GM18858 (cell line): ENCODE measurements around the gene TADA2B.
A peak's percentile ranks its signal among the peaks of the same experiment; 100 is the strongest.

ENCODE experiments used
- ATAC-seq: cut with Tn5 transposase; IDR thresholded peaks from one replicate; pipeline ENCODE4 v1.9.1; 2021; ENCODE audit not compliant: unreplicated experiment

Gene TADA2B

DNA sequence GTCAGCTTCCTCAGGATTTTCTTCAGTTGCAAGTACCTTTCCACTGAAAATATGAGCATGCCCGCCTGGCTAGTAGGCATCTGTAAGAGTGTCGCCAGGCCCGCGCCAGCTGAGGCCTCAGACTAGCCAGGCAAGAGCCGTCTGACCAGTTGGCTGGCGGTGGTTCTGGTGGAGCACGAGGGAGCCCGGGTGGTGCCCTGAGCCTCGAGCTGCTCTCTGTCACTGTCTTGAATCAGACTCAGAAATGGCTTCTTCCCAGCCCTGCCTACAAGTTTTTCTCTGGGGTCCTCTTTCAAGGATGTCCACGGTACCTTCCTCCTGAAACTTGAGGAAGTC lies 12.8 kb downstream of the TADA2B start:
- ATAC-seq: no peak

DNA sequence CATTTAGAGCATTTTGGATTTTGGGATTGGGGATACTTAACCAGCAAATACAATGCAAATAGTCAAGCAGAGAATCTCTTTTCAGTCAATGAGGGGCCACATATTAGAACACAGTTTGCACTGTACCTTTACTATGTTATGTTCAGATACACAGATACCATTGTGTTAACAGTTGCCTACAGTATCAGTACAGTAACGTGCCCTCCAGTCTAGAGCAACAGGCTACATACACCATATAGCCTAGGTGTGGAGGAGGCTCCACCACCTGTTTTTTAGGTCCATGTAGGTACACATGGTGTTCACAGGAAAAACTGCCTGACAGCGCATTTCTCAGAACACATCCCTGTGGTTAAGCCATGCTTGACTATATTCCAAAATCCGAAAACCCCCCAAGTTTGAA lies 15.6 kb downstream of the TADA2B start:
- ATAC-seq: peak; percentile 11

DNA sequence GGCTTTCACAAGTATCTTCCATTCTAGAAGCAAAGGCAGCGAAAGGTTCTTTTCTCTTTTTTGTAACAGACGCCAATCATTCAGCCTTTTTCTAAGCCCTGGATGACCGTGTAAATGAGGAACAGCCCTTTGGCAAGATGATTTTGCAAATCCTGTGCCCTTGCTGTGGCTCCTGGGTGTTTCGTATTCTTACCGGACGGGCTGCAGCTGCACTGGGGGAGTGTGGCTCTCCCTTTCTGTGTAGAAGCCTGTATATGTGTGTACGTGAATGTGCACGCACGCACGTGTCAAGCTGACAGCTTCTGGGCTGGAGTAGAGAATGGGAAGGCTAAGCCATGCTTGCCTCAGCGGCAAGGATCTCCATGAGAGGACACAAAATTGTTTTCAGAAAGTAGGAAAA lies 16.5 kb downstream of the TADA2B start:
- ATAC-seq: no peak

DNA sequence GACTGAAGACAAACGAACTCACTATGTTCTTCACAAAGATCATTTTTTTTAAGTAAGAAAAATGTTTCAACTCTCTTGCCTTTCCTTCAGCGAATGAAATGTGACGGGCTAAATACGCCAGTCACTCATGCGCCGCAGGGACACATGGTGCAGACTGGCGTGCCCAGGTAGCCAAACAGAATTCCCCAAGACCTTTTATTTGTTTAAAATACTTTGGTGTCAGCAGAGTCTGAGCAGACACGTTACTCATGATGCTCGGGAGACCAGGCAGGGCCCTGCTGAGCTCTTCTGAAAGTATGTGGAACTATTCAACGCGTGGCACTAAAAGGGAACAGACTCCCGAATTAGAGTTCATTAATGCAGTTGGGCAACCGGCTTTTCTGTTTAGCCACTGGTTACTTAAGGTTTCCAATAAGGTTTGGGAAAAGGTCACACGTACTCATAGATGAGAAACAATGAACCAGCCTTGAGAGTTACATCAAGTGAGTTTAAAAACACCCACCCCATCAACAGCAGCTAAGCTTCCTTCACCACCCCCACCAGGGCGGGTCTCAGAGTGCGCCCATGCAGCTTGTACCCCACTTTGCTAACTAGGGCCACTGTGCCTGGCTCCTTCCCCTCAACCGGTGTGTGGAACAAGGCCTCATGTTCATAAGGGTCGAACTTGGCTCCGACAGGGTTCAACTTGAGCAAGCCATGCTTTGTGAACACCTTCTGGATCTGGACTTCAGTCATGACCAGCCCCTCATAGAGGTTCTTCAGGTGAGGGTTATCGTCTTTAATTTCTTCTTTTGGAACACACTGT lies 17.4 kb downstream of the TADA2B start:
- ATAC-seq: no peak

DNA sequence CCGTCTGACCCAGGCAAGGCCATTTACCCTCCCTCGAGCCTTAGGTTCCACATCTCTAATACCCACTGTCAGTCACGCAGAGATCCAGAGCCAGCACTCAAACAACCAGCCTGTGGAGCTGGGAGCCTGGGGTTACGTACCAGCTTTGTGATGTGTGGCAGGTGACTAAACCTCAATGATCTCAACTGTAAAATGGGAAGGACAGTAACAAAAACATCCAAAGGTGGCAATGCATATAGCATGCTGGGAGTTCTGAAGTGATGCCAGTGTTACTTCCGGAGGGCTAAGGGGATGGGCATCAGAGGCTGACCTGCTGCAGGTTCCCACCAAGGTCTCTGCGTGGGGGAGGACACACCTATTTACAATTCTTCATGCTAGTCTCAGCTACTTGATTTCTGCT lies 18.6 kb downstream of the TADA2B start:
- no peak for ATAC-seq

DNA sequence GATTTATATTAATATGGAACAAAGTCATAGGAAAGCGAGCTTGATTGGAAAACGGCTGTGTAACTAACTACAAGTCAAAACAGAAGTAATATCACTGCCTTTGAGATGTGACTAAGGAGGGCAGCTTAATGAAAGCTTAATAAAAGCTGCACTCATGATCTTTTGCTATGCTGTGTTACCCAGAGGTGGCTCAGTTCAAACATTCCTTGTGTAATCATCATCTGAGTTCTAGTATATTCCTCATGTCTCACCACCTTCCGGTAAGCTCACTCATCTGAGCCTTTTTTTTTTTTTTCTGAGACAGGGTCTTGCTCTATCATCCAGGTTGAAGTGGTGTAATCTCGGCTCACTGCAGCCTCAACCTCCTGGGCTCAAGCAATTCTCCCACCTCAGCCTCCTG lies 19.6 kb downstream of the TADA2B start:
- no peak for ATAC-seq

DNA sequence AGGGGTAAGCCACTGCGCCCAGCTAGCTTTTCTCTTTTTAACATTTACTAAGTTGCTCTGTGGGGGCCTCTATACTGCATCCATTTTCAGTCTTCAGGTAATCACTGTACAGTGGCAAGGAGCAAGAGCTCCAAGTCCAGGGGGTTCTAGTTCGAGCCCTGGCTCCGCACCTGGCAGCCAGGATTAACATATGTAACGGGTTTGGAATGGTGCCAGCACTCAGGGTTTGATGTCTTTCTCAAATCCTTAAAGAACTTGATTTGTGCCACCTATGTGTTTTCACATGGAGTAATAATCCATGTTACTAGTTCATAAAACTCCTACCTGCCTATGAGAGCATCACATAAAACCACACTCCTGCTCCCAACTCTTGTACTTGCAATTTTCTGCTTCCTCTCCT lies 20.2 kb downstream of the TADA2B start:
- no peak for ATAC-seq

DNA sequence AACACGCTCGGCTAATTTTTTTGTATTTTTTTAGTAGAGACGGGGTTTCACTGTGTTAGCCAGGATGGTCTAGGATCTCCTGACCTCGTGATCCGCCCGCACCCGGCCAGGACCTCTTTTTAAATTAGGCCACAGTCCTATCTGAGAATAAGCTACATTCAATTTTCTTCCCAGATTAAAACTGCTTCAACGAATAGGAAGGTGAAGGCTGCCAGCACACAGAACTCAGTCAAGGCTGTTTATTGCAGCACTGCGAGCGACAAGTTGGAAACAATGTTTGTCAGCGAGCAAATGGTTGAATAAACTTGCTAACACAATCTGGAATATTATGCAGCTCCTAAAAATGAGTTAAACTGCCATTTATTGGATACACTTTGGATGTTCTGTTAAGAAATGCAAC lies 22.8 kb downstream of the TADA2B start:
- ATAC-seq: no peak

DNA sequence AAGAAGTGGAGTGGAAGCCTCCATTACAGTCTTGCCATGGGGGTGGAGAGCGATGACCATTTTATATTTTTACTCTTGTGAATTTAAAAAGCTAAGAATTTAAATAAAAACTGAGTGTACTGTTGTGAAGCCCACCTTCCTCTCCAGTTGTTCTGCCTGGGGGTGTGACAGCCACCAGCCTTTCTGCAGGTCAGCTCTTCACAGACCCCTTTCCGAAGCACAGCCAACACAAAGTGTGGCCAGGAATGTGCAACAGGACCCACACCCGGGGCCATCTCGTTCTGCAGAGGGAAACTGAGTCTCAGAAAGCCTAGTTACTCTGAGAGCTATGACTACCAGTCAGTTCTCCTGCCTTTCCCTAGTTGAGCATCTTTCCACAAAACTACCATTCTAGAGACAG lies 23.3 kb downstream of the TADA2B start:
- ATAC-seq: no peak

DNA sequence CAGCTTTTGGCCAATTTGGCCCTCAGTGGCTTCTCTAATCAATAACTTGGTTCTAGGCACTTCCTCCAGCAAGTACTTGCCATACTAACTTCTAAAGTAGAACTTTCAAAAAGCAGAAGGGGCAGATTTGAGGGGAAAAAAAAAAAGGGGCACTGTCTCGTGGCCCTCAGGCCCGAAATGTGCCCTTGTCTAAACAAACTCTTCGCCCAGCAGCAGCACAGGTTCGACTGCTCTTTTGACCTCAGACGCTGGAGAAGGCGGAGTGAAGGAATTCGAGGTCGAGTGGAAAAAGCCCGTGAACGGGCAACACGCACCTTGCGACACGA lies 23.9 kb downstream of the TADA2B start:
- ATAC-seq: no peak

DNA sequence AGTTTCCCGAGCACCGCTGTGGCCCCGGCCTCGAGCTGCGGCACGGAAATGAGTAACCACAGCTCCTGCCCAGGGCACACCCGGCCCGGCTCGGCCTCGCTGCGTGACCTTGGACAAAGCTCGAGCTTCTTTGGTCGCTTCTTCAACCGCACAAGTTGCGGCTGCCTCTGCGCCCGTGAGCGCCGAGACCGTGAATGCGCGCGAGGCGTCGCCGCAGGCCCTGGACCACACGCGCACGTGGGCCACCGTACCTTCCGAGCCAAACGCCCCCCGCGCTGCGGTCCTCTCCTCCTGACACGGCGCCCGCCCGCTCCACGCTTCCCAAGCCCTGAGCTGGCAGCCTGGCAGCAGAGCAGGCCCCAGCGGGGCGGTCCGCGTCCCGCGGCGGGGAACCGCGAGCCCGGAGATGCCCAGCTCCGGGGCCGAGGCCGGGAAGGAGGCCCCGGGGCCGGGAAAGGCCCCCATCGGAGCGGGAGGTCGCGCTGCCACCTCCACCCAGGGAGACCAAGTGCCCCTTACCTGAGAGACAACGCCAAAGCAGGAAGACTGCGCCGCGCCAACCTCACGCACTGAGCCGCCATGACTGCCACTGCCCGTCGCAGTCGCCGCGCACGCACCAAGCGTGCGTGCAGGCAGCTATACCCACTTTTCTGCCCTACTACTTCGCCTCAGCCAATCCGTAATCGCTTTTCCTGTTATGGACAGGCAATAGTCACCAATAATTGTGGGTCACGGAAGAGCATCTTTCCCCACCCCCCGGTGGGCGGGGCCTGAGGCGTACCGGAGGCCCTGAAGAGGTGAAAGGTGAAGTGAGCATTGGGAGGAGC lies 24.5 kb downstream of the TADA2B start, which contains the start of gene GRPEL1:
Gene GRPEL1 (minus strand): TSS at position 613 of the 827 bp plus-strand sequence. CDS start 32 bp downstream, at position 581.
- peak; percentile 91 for ATAC-seq

DNA sequence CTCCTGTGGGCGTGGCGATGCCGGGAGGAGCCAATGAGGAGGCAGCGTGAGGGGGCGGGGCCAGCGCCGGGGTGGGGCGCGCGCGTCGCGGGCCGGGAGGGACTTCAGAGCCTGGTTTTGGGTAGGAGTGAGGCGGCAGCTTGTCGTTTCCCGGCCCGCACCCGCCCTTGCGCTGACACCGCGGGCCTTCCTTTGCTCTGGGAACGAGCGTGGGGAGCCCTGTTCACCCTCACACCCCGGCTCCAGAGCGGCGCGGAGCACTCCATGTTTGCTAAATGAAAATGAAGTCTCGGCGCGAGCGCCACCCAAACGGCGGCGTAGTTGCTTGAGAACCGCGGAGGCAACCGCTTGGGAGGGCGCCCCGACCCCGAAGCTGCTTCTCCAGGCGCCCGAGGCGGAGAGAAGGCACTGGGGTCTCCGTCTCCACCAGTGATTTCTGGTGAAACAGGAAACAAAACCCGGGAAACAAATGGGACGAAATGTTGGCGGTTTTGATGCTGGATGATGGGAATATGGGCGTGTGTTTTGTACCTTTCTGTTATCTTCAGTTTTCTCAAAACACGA lies 25.2 kb downstream of the TADA2B start:
- peak; percentile 4 for ATAC-seq

DNA sequence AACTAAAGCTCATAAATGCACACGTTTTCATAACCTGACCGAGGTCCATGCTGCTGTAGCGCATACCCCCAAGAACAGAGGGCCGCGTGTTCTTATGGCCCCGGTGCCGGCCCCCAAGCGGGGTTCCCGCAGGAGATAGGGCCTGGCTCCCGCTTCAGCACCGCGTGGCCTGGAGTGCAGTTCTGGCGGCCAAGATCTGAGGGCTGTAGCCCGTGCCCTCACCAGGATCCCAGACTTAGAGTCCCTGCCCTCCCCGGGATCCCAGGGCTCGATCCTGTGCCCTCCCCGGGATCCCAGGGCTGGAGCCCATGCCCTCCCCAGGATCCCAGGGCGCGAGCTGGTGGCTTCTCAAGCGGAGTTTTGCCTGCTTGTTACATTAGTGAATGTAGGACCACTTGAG lies 25.7 kb downstream of the TADA2B start:
- ATAC-seq: no peak

DNA sequence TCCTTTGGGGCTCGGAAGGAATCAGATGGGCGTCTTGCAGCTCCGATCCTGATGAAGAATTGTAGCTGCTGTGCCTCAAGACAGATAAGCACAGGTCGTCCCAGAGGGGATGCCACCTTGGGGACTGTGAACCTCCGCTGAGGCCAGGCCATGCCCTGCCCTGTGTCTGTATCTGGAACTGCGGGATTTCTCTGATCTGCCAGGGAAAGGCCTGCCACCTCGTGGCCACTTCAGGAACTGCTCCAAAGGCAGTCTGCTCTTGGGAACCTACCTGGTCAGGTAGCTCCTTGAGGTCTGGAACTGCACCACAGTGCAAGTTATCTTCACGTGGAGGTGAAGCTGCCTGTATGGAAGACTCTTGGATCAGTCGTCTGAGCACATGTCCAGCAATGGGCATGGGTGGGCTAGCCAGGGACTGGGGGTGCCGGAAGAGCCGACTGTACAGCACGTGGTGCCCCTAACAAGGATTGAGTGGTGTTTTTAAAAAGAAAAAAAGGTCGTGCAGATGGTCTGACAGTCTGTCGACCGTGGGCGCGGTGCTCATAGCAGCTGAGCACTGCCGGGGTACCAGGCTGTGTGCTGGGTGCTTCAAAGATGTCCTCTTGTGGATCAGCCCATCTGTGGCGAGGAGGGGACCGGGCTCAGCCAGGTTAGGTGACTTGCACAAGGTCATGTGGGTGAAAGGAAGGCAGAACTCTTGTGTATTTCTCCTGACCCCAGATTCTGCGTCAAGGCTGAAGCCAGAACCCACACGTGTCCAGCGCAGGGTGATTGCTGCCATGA lies 27.7 kb downstream of the TADA2B start:
- peak; percentile 35 for ATAC-seq

DNA sequence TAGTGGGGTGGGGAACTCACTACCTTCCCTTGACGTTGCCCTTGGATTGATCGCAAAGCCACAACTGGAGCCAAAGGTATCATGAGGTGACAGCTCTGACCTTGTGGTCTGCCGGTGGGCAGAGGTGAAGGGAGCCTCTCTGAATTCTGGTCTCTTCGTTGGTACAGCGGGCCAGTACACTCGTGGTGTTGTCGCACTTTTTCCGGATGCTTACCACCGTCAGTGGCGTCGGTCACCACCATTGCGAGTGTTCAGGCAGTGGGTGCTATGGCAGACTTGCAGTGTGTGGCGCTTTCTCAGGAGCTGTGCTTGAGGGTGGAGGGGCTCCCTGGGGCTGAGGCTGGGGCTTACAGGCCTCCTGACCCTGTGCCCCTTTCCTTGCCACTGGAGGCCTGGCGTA lies 29.9 kb downstream of the TADA2B start:
- no peak for ATAC-seq

DNA sequence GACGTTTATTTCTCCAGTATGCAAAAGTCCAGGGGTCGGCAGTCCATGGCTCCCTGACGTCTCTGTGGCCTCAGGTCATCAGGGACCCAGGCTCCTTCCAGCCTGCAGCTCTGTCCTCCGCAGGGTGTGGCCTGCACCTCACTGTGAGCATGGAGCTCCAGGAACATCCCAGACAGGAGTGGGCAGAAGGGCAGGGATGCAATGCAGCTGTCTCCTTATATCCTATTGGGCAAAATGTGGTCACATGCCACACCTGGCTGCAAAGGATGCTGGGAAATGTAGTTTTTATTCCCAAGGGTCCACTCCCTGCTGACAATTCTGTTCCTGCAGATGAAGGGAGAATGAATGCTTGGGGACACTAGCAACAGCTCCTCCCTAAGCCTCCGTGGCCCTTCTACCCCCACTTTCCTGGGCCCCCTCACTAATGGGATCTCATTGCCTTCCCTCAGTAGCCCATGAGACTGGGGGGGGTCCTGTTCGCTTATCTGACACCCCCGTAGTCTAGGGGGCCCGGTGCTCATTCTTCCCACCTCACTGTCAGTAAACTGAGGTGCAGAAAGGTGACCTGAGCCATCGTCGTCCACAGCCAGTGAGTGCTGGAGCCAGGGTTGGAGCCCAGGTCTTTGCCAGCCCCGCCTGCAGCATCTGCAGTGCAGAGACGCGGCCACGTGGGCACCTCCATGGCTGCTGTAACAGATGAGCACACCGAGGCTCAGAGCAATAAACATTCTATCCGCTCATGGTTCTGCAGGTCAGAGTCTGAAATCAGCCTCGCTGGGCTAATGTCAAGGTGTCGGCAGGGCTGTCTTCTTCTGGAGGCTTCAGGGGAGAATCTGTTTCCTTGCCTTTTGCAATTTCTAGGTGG lies 30.6 kb downstream of the TADA2B start:
- ATAC-seq: no peak

DNA sequence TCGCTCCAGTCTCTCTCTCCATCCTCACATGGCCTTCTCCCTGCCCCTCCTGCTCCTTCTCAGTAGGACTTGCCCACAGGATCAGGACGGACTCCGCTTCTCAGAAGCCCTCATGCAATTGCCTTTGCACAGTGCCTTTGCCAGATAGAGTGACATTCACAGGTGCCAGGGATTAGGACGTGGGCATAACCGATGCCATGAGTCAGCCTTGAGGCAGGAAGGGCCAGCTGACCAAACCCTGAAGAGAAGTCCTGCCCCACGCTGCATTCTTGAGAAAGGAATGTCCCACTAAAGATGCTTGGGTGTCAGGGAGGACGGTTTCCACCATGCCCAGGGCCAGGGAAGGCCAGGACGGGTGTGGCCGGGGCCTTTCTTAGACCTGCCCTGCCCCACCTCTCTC lies 31.3 kb downstream of the TADA2B start:
- ATAC-seq: no peak

DNA sequence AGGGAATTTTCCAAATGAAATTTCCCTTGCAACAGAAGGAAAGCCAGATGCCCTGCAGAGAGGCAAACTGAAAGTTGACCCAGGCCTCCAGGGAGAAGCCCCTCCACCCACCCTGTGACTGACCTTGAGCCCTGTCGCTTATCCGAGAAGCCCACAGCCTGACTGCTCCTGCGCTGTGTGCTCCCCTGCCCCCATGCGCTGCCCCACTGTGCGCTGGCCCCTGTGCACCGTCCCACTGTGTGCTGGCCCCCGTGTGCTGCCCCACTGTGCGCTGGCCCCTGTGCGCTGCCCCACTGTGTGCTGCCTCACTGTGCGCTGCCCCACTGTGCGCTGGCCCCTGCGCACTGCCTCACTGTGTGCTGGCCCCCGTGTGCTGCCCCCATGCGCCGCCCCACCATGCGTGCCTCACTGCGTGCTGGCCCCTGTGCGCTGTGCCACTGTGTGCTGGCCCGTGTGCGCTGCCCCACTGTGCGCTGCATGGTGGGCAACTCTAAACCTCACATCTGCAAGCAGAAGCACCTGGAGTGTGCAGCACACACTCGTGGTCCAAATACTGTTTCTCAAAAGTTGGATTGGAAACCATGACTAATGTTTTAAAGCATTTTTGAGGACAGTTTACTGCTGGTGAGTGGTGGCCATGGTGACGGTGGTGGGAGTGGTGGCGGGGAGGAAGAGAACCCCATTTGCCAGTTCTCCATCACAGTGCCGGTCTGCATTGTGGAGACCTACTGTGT lies 33.0 kb downstream of the TADA2B start:
- ATAC-seq: no peak

DNA sequence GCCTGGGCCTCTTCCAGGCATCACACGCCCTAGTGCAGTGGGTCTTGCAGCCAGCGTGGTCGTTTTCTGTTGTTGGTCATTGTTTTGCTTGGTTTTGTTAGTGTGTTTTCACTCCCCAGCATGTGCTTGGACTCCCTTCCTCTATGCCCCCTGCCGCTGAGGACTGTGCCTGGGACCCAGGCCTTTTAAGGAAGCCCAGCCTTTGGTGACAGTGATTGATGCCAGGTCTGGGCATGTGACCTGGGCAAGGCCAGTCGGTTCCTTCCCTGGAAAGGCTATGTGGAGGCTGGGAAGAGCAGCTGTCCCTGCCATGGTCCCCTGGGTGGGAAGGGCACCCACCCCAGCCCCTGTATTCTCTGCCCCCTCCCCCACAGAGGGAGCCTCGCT lies 33.5 kb downstream of the TADA2B start:
- no peak for ATAC-seq

DNA sequence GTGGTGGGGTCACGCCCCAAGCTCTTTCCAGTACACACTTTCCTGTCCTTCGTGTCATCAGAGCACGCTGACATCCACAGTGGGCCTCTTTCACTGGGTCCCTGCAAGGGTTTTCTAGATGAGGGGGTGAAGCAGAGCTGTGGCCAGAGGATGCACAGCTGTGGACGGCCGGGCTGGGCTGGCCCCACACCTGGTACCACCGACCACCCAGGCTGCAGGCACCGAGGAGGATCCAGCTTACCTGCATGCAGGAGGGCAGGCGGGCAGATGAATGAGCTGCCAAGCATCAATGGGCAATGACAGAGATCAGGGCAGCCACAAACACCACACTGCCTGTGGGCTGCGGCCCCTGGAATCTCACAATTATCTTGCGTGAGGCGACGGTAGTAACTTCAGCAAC lies 34.2 kb downstream of the TADA2B start:
- no peak for ATAC-seq
